ENCODE results near the gene GMPPB. TPM values are rescaled to one million over a fixed set of nuclear protein-coding genes. Genes with fewer than 3 reads are reported as not detected.

The GMPPB gene
- total and polyA plus RNA-seq, 2 of the 8 experiments (the other 6 are each of a cell fraction or from before 2014, with no cell fraction given), result 20.9 to 23.9 TPM

DNA sequence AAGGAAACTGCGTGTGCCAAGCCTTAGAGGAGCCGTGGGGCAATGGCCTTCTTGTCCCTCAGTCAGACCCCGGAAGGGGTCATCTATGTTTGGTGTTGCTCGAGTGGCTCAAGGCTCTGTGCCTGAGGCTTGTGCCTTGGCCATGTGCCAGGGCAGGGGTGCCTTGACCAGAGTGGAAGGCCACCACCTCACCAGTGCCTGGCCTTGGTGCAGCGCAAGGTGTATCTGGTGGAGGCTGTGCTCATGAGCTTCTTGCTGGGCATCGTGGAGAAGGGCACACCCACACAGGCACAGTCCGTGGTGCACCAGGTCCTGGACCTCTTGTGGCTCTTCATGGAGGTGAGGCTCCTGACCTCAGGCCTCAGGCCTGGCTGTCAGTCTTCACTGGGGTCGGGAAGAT lies 23.7 kb downstream of the GMPPB start:
- H3K9ac ChIP-seq (replicated peaks in 1 of 4; ENCODE audit: extremely low read depth in 1 of 4, low read depth in 3 of 4, low read length in 3 of 4), result no peak overlapping the region
- no peak for FAIRE-seq
- H3K79me2 ChIP-seq (ENCODE audit: control insufficient read depth in 1 of 2, insufficient read depth in 2 of 2, low read length in 2 of 2), result no peaks in the 10 kb centered on the region
- H3K56ac ChIP-seq (replicated peaks; ENCODE audit: insufficient read length, low read depth, low read length), result no peak overlapping the region
- H4K5ac ChIP-seq (ENCODE audit: insufficient read length, low read depth, low read length), result no peak overlapping the region
- H2BK15ac ChIP-seq (ENCODE audit: low read length), result no peak overlapping the region
- peaks cover 8 to 11% of the 10 kb centered on the region in 2 experiments for H4K20me1 ChIP-seq (replicated peaks in 1 of 2; ENCODE audit: control insufficient read depth in 1 of 2, insufficient read depth in 2 of 2, low read length in 2 of 2)
- H2BK5ac ChIP-seq (ENCODE audit: low read depth, low read length), result no peak overlapping the region
- H4K8ac ChIP-seq (ENCODE audit: extremely low read depth, insufficient read depth, low read length), result no peak overlapping the region
- H3K23me2 ChIP-seq (ENCODE audit: low read depth, low read length), result no peaks in the 10 kb centered on the region
- no peaks in the 10 kb centered on the region for H3K9me3 ChIP-seq (ENCODE audit: insufficient read depth in 2 of 2, low read depth in 1 of 2, low read length in 1 of 2)
- H3K4me3 ChIP-seq (ENCODE audit: extremely low read depth in 1 of 4, insufficient read depth in 2 of 4, low read depth in 3 of 4, low read length in 4 of 4), result no peak overlapping the region
- H3K4ac ChIP-seq (replicated peaks; ENCODE audit: insufficient read length, low read depth, low read length), result no peak overlapping the region
- H2AK5ac ChIP-seq (ENCODE audit: low read depth, low read length), result no peak overlapping the region
- H2BK12ac ChIP-seq (ENCODE audit: low read depth, low read length), result 0 out of 2 replicates have a peak overlapping the region, but pooled peaks have one; percentile 27
- H3K18ac ChIP-seq (ENCODE audit: extremely low read depth, low read length), result no peak overlapping the region
- WGBS, 2 experiments (ENCODE audit: extremely low coverage in 1 of 2, insufficient coverage in 1 of 2, insufficient read length in 1 of 2, insufficient replicate concordance in 2 of 2, low coverage in 1 of 2, low lambda C conversion rate in 2 of 2, missing lambda C conversion rate in 1 of 2), result 85% methylated on average over 8 of the region's 8 CpGs; no CpG with 5 or more reads in 1 of the 2 experiments
- H3K4me2 ChIP-seq (ENCODE audit: insufficient read depth in 1 of 2, low read depth in 2 of 2, low read length in 2 of 2), result no peak overlapping the region
- peaks cover 0 to 9% (median 5%) of the 10 kb centered on the region in 4 experiments; a peak in 5 of 7 replicates for H3K4me1 ChIP-seq (replicated peaks in 1 of 4; ENCODE audit: control insufficient read depth in 3 of 4, insufficient read depth in 4 of 4, low read length in 3 of 4)
- peaks cover 3 to 5% (median 4%) of the 10 kb centered on the region in 4 experiments; a peak in 4 of 8 replicates for H3K36me3 ChIP-seq (ENCODE audit: control insufficient read depth in 2 of 4, insufficient read depth in 4 of 4, low read length in 3 of 4)
- H3K27ac ChIP-seq (ENCODE audit: low read depth, low read length), result no peak overlapping the region
- H4K91ac ChIP-seq (replicated peaks; ENCODE audit: insufficient read length, low read length), result no peak overlapping the region
- no peak overlapping the region for H2BK20ac ChIP-seq (ENCODE audit: low read length)
- no peaks in the 10 kb centered on the region for H3K79me1 ChIP-seq (ENCODE audit: low read depth, low read length)
- no peak overlapping the region for H2BK120ac ChIP-seq (replicated peaks; ENCODE audit: low read depth, low read length)
- H3K14ac ChIP-seq (ENCODE audit: insufficient read length), result no peak overlapping the region
- H2AFZ ChIP-seq (ENCODE audit: low read length), result no peak overlapping the region
- no peak overlapping the region for H3K23ac ChIP-seq (ENCODE audit: insufficient read length)
- no peaks in the 10 kb centered on the region for H3K27me3 ChIP-seq (replicated peaks in 1 of 4; ENCODE audit: control insufficient read depth in 3 of 4, extremely low read depth in 1 of 4, insufficient read depth in 3 of 4, low read length in 3 of 4)
- no peak for DNase-seq (ENCODE audit: low read depth in 1 of 2, low spot score in 2 of 2)
- TF ChIP-seq PHF8 (conservative IDR thresholded peaks at IDR 0.05; ENCODE audit: low read depth, low read length), result no peak
- TF ChIP-seq TEAD4 (IDR thresholded peaks at IDR 0.05; ENCODE audit: low read depth, low read length), result no peak
- no peak for TF ChIP-seq CBX5 (IDR thresholded peaks at IDR 0.05; ENCODE audit: low read depth, low read length)
- TF ChIP-seq CHD2 (IDR thresholded peaks at IDR 0.05; ENCODE audit: low read length), result no peak
- TF ChIP-seq SRF (IDR thresholded peaks at IDR 0.05; ENCODE audit: low read depth, low read length), result no peak
- no peak for TF ChIP-seq RFX5 (IDR thresholded peaks at IDR 0.05; ENCODE audit: borderline replicate concordance, low read depth, low read length)
- no peak for TF ChIP-seq FOSL1 (IDR thresholded peaks at IDR 0.05; ENCODE audit: insufficient read depth, low read depth, low read length)
- TF ChIP-seq, protein P1, sequence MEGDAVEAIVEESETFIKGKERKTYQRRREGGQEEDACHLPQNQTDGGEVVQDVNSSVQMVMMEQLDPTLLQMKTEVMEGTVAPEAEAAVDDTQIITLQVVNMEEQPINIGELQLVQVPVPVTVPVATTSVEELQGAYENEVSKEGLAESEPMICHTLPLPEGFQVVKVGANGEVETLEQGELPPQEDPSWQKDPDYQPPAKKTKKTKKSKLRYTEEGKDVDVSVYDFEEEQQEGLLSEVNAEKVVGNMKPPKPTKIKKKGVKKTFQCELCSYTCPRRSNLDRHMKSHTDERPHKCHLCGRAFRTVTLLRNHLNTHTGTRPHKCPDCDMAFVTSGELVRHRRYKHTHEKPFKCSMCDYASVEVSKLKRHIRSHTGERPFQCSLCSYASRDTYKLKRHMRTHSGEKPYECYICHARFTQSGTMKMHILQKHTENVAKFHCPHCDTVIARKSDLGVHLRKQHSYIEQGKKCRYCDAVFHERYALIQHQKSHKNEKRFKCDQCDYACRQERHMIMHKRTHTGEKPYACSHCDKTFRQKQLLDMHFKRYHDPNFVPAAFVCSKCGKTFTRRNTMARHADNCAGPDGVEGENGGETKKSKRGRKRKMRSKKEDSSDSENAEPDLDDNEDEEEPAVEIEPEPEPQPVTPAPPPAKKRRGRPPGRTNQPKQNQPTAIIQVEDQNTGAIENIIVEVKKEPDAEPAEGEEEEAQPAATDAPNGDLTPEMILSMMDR (IDR thresholded peaks at IDR 0.05; ENCODE audit: control extremely low read depth in 1 of 3, insufficient read depth in 1 of 3, low read depth in 1 of 3, low read length in 3 of 3), result no peak
- TF ChIP-seq BCL11A (IDR thresholded peaks at IDR 0.05; ENCODE audit: low read depth in 2 of 2, low read length in 2 of 2), result no peak
- no peak for TF ChIP-seq SIN3A (conservative IDR thresholded peaks at IDR 0.05 in 1 of 2, IDR thresholded peaks at IDR 0.05 in 1 of 2; ENCODE audit: low read depth in 1 of 2, low read length in 2 of 2)
- TF ChIP-seq SP1 (IDR thresholded peaks at IDR 0.05; ENCODE audit: low read depth, low read length), result no peak
- TF ChIP-seq BACH1 (IDR thresholded peaks at IDR 0.05; ENCODE audit: low read length), result no peak
- ChIA-PET CTCF (ENCODE audit: partially characterized antibody) (interaction anchor here (0.9 to 9.7 kb wide), 18 partner anchors 11 to 360 kb away, joined by 3 to 127 read pairs (median 6); partner anchors contain the start of genes AMIGO3, MST1, RNF123 and USP4), POLR2A (ENCODE audit: partially characterized antibody) (interaction anchor here (0.9 kb wide), 1 partner anchor 19 kb away, joined by 5 read pairs; the partner anchor contains the start of gene AMIGO3)

Measured in H1 (cell line).